Panc1 (cell line): ENCODE data around the gene NUDT6. TPM values are rescaled to one million over a fixed set of nuclear protein-coding genes. Genes with fewer than 3 reads are reported as not detected.

Source experiments
- ATAC-seq: fragments of 200-7000 bp; cut with Tn5 transposase; 2 replicates; pipeline ENCODE4 v1.9.1; 2020; ENCODE audit warnings: mild to moderate bottlenecking, moderate library complexity
- BruUV-seq: library from RNA; stranded (reverse); fragments of 400-500 nt; replicated peaks from 2 replicates; lab custom pipeline; 2021; lab: Mats Ljungman, UMichigan
- CTCF ChIA-PET: fragments of 300-600 bp; sonication (Branson Sonifier 250); formaldehyde crosslinking; loops from one replicate; lab custom pipeline; 2022; ENCODE audit warnings: antibody characterized with exemption; lab: Charles Lee
- POLR2A ChIA-PET: fragments of 300-600 bp; sonication (Branson Sonifier 250); formaldehyde crosslinking; loops from one replicate; lab custom pipeline; 2022; ENCODE audit warnings: antibody characterized with exemption; lab: Charles Lee
- DNase-seq: peaks from one replicate; pipeline ENCODE4 v3.0.0-alpha.2; 2010; ENCODE audit warnings: low read depth, low spot score
- H3K27ac ChIP-seq: 2 replicates; pipeline ENCODE4 v1.5.1; 2011; ENCODE audit warnings: mild to moderate bottlenecking, low read length, inconsistent platforms
- H3K27me3 ChIP-seq: fragments of 200-500 bp; sonication (Bioruptor generic); 2 replicates; pipeline ENCODE4 v1.6.0; 2014; ENCODE audit warnings: low read length, inconsistent platforms; ENCODE audit not compliant: control insufficient read depth, insufficient read depth
- H3K36me3 ChIP-seq: fragments of 200-500 bp; sonication (Bioruptor generic); 2 replicates; pipeline ENCODE4 v1.5.1; 2014; ENCODE audit warnings: inconsistent platforms, mild to moderate bottlenecking, low read length, moderate library complexity; ENCODE audit not compliant: control insufficient read depth, insufficient read depth
- H3K4me1 ChIP-seq: 2 replicates; pipeline ENCODE4 v1.5.1; 2011; ENCODE audit warnings: inconsistent platforms, mild to moderate bottlenecking, low read length, moderate library complexity; ENCODE audit not compliant: control insufficient read depth, insufficient read depth
- H3K4me3 ChIP-seq, 2 experiments: 2 replicates each; pipeline ENCODE4 v1.5.1; 2011 to 2012; ENCODE audit warnings: low read depth in 2 of 2, low read length in 2 of 2, mild to moderate bottlenecking in 2 of 2, inconsistent platforms in 1 of 2, moderate library complexity in 1 of 2
- H3K9me3 ChIP-seq: fragments of 200-500 bp; sonication (Bioruptor generic); 2 replicates; pipeline ENCODE4 v1.5.1; 2014; ENCODE audit warnings: low read depth, mild to moderate bottlenecking, inconsistent platforms, low read length, moderate library complexity; ENCODE audit not compliant: control insufficient read depth, insufficient read depth
- CTCF ChIP-seq: fragments of 450-650 bp; IDR thresholded peaks from 2 replicates; pipeline ENCODE4 v1.5.1; 2017; ENCODE audit warnings: mild to moderate bottlenecking
- POLR2AphosphoS5 ChIP-seq: IDR thresholded peaks from 2 replicates; pipeline ENCODE4 v1.6.1; 2012; ENCODE audit warnings: mild to moderate bottlenecking, low read depth, low read length, moderate library complexity
- SIN3A ChIP-seq: IDR thresholded peaks from 2 replicates; pipeline ENCODE4 v1.6.1; 2012; ENCODE audit warnings: low read depth, mild to moderate bottlenecking, low read length, moderate library complexity, borderline replicate concordance; ENCODE audit not compliant: insufficient read depth
- TCF7L2 ChIP-seq: IDR thresholded peaks from 2 replicates; pipeline ENCODE4 v1.6.1; 2011; ENCODE audit warnings: mild to moderate bottlenecking, low read depth, low read length, inconsistent platforms
- in situ Hi-C: cut with HindIII; loops from 2 replicates; pipeline ENCODE4 v1.10.0; 2016; ENCODE audit warnings: low sequenced_read_pairs, low pct_unique_long_range_greater_than_20kb
- intact Hi-C: fragments of 100-400 bp; cut with micrococcal nuclease; formaldehyde crosslinking; loops from one replicate; pipeline ENCODE4 v1.10.0; 2022; ENCODE audit not compliant: unreplicated experiment
- total RNA-seq: library from RNA; stranded (reverse); gene quantifications from one replicate; pipeline ENCODE4 v1.2.1, GENCODE V29; 2021; ENCODE audit not compliant: unreplicated experiment
- TF ChIP-seq, protein P1 (sequence below), 2 experiments: IDR thresholded peaks; 2 replicates each; pipeline ENCODE4 v1.6.1; 2011 to 2012; ENCODE audit warnings: low read depth in 2 of 2, control low read depth in 1 of 2, low read length in 1 of 2, mild to moderate bottlenecking in 1 of 2, moderate library complexity in 1 of 2; ENCODE audit not compliant: insufficient read depth in 1 of 2

NUDT6 gene
- total RNA-seq, 1 experiment from 2014 or later = 7.5 TPM

DNA sequence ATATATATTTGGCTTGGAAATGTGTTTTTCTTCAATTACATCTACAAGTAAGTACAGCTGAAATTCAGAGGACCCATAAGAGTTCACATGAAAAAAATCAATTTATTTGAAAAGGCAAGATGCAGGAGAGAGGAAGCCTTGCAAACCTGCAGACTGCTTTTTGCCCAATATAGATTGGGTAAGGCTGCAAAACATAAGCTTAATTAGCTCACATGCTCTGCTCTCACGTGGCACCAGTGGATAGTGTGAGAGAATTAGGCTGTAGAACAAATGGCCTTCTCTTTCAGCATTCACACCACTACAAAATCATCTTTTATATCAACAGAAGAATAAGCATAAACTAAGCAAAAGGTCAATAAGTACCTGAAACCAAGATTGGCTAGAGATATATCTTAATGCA, 26.1 kb downstream of the NUDT6 start:
- no peaks in the 10 kb centered on the region for H3K9me3 ChIP-seq
- ChIA-PET CTCF (no interaction called here), POLR2A (no interaction called here)
- in situ Hi-C loops (no loop called here), intact Hi-C loops (no loop called here)
- no peak overlapping the region for H3K4me3 ChIP-seq
- DNase-seq = no peak
- ATAC-seq = no peak
- H3K27me3 ChIP-seq = no peaks in the 10 kb centered on the region
- BruUV-seq = no TSS peak
- H3K27ac ChIP-seq = peak overlapping the region; percentile 87
- peaks cover 8% of the 10 kb centered on the region for H3K36me3 ChIP-seq
- TF ChIP-seq SIN3A = no peak
- TF ChIP-seq, protein P1, sequence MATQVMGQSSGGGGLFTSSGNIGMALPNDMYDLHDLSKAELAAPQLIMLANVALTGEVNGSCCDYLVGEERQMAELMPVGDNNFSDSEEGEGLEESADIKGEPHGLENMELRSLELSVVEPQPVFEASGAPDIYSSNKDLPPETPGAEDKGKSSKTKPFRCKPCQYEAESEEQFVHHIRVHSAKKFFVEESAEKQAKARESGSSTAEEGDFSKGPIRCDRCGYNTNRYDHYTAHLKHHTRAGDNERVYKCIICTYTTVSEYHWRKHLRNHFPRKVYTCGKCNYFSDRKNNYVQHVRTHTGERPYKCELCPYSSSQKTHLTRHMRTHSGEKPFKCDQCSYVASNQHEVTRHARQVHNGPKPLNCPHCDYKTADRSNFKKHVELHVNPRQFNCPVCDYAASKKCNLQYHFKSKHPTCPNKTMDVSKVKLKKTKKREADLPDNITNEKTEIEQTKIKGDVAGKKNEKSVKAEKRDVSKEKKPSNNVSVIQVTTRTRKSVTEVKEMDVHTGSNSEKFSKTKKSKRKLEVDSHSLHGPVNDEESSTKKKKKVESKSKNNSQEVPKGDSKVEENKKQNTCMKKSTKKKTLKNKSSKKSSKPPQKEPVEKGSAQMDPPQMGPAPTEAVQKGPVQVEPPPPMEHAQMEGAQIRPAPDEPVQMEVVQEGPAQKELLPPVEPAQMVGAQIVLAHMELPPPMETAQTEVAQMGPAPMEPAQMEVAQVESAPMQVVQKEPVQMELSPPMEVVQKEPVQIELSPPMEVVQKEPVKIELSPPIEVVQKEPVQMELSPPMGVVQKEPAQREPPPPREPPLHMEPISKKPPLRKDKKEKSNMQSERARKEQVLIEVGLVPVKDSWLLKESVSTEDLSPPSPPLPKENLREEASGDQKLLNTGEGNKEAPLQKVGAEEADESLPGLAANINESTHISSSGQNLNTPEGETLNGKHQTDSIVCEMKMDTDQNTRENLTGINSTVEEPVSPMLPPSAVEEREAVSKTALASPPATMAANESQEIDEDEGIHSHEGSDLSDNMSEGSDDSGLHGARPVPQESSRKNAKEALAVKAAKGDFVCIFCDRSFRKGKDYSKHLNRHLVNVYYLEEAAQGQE (IDR thresholded peaks at IDR 0.05; ENCODE audit: insufficient read depth in 1 of 2, low read depth in 2 of 2, low read length in 1 of 2) = no peak
- TF ChIP-seq POLR2AphosphoS5 = no peak
- no peak for TF ChIP-seq CTCF
- peaks cover 39% of the 10 kb centered on the region for H3K4me1 ChIP-seq

GRCh38 chr4:122895336-122895995, 26.9 kb downstream of the NUDT6 start:
- TF ChIP-seq CTCF = no peak
- TF ChIP-seq SIN3A = no peak
- TF ChIP-seq, protein P1 (IDR thresholded peaks at IDR 0.05; ENCODE audit: insufficient read depth in 1 of 2, low read depth in 2 of 2, low read length in 1 of 2) = no peak
- TF ChIP-seq TCF7L2 = no peak
- TF ChIP-seq POLR2AphosphoS5 = no peak
- in situ Hi-C loops = no loop called here
- ATAC-seq = no peak
- H3K27me3 ChIP-seq = no peaks in the 10 kb centered on the region
- peak overlapping the region; percentile 87 for H3K27ac ChIP-seq
- ChIA-PET POLR2A (interaction anchor here (0.7 kb wide), 1 partner anchor 159 kb away, joined by 3 read pairs; no protein-coding TSS in a partner anchor), CTCF (no interaction called here)
- no peaks in the 10 kb centered on the region for H3K9me3 ChIP-seq
- H3K4me1 ChIP-seq = peaks cover 39% of the 10 kb centered on the region
- peaks cover 8% of the 10 kb centered on the region for H3K36me3 ChIP-seq
- intact Hi-C loops = no loop called here
- no peak for DNase-seq
- H3K4me3 ChIP-seq = no peak overlapping the region
- BruUV-seq = no TSS peak
